Measurements from ENCODE around the gene ICAM3.

The ICAM3 gene

GRCh38 chr19:10289836-10290356, 49.5 kb downstream of the ICAM3 start, which contains the start of gene ICAM5:
Gene ICAM5 (plus strand): TSS chr19:10289952. CDS start chr19:10290044, 92 bp downstream.
- H2BK12ac ChIP-seq (ENCODE audit: low read length in 2 of 2): peak within 1 kb of the TSS in 1 of 2 experiments; percentile 11
- H3K18ac ChIP-seq (ENCODE audit: low read depth in 1 of 2, low read length in 2 of 2): peak within 1 kb of the TSS in 1 of 2 experiments; percentile 50
- H2BK15ac ChIP-seq (ENCODE audit: low read depth, poor library complexity, severe bottlenecking): peak within 1 kb of the TSS; percentile 31
- H3K23ac ChIP-seq (ENCODE audit: low read length in 2 of 2): peak within 1 kb of the TSS in 1 of 2 experiments; percentile 92
- H2BK120ac ChIP-seq (ENCODE audit: low read depth, low read length): no peak within 1 kb of the TSS
- H4K91ac ChIP-seq (ENCODE audit: low read length): no peak within 1 kb of the TSS
- peak within 1 kb of the TSS; percentile 78 for H3K4me2 ChIP-seq (ENCODE audit: low read length, poor library complexity, severe bottlenecking)
- no peak within 1 kb of the TSS for H3K4ac ChIP-seq (ENCODE audit: low read depth in 1 of 2, low read length in 2 of 2)
- H3K36me3 ChIP-seq (ENCODE audit: control insufficient read depth in 1 of 2, insufficient read depth in 2 of 2, low read depth in 1 of 2, low read length in 2 of 2): peaks cover 8 to 14% of the 10 kb centered on the region in 2 experiments
- peak within 1 kb of the TSS; percentile 18 for H2AFZ ChIP-seq (ENCODE audit: low read depth, low read length)
- H3K4me1 ChIP-seq (ENCODE audit: control insufficient read depth, insufficient read depth, low read depth, low read length): peaks cover 56% of the 10 kb centered on the region
- DNase-seq: no peak
- no peak within 1 kb of the TSS for H3K9ac ChIP-seq (ENCODE audit: low read length)
- peaks cover 9% of the 10 kb centered on the region for H3K9me3 ChIP-seq (ENCODE audit: control insufficient read depth, low read length)
- no peak within 1 kb of the TSS for H2AK5ac ChIP-seq (ENCODE audit: low read length, severe bottlenecking)
- H3K27ac ChIP-seq (ENCODE audit: low read length, poor library complexity, severe bottlenecking): no peak within 1 kb of the TSS
- no peaks in the 10 kb centered on the region for H3K79me1 ChIP-seq (replicated peaks; ENCODE audit: low read length, poor library complexity, severe bottlenecking)
- WGBS: 4% methylated on average over 45 of the region's 45 CpGs
- no peak within 1 kb of the TSS for H3K14ac ChIP-seq (ENCODE audit: low read length in 2 of 2)
- no peak within 1 kb of the TSS for H4K8ac ChIP-seq (ENCODE audit: low read length)
- no peak within 1 kb of the TSS for H2BK5ac ChIP-seq (ENCODE audit: low read depth, low read length, poor library complexity, severe bottlenecking)
- H3K4me3 ChIP-seq (ENCODE audit: insufficient read depth in 1 of 2, low read depth in 1 of 2, low read length in 2 of 2): peak within 1 kb of the TSS; percentile 43 to 56
- H3K27me3 ChIP-seq (ENCODE audit: control insufficient read depth in 1 of 2, insufficient read depth in 1 of 2, low read length in 2 of 2): peaks cover 79 to 89% of the 10 kb centered on the region in 2 experiments

GRCh38 chr19:10289167-10289835, 50.1 kb downstream of the ICAM3 start:
- Histone ChIP-seq H3K36me3 (ENCODE audit: control insufficient read depth in 1 of 2, insufficient read depth in 2 of 2, low read depth in 1 of 2, low read length in 2 of 2) (peaks cover 14 to 20% of the 10 kb centered on the region in 2 experiments), H2AFZ (ENCODE audit: low read depth, low read length) (peak overlapping the region; percentile 18), H3K27me3 (ENCODE audit: control insufficient read depth in 1 of 2, insufficient read depth in 1 of 2, low read length in 2 of 2) (peaks cover 73 to 83% of the 10 kb centered on the region in 2 experiments), H2BK120ac (ENCODE audit: low read depth, low read length) (no peak overlapping the region), H3K4ac (ENCODE audit: low read depth in 1 of 2, low read length in 2 of 2) (no peak overlapping the region), H3K9ac (ENCODE audit: low read length) (no peak overlapping the region), H3K79me1 (replicated peaks; ENCODE audit: low read length, poor library complexity, severe bottlenecking) (no peaks in the 10 kb centered on the region), H4K91ac (ENCODE audit: low read length) (no peak overlapping the region), H2BK5ac (ENCODE audit: low read depth, low read length, poor library complexity, severe bottlenecking) (no peak overlapping the region), H2AK5ac (ENCODE audit: low read length, severe bottlenecking) (no peak overlapping the region), H2BK12ac (ENCODE audit: low read length in 2 of 2) (no peak overlapping the region), H3K9me3 (ENCODE audit: control insufficient read depth, low read length) (peaks cover 9% of the 10 kb centered on the region), H2BK15ac (ENCODE audit: low read depth, poor library complexity, severe bottlenecking) (peak overlapping the region; percentile 31), H3K18ac (ENCODE audit: low read depth in 1 of 2, low read length in 2 of 2) (peak overlapping the region in 1 of 2 experiments; percentile 50), H3K27ac (ENCODE audit: low read length, poor library complexity, severe bottlenecking) (no peak overlapping the region), H3K23ac (ENCODE audit: low read length in 2 of 2) (no peak overlapping the region), H3K4me3 (ENCODE audit: insufficient read depth in 1 of 2, low read depth in 1 of 2, low read length in 2 of 2) (peak overlapping the region; percentile 35 to 53), H4K8ac (ENCODE audit: low read length) (no peak overlapping the region), H3K4me1 (ENCODE audit: control insufficient read depth, insufficient read depth, low read depth, low read length) (peaks cover 55% of the 10 kb centered on the region), H3K4me2 (ENCODE audit: low read length, poor library complexity, severe bottlenecking) (peak overlapping the region; percentile 68), H3K14ac (ENCODE audit: low read length in 2 of 2) (no peak overlapping the region)
- 2% methylated on average over 37 of the region's 50 CpGs for WGBS
- peak; percentile 62 for DNase-seq

- Histone ChIP-seq H3K27ac (ENCODE audit: low read length, poor library complexity, severe bottlenecking) (no peak overlapping the region), H3K79me1 (replicated peaks; ENCODE audit: low read length, poor library complexity, severe bottlenecking) (no peaks in the 10 kb centered on the region), H2BK120ac (ENCODE audit: low read depth, low read length) (no peak overlapping the region), H3K4me3 (ENCODE audit: insufficient read depth in 1 of 2, low read depth in 1 of 2, low read length in 2 of 2) (peak overlapping the region; percentile 35 to 53), H3K27me3 (ENCODE audit: control insufficient read depth in 1 of 2, insufficient read depth in 1 of 2, low read length in 2 of 2) (peaks cover 67 to 77% of the 10 kb centered on the region in 2 experiments), H2BK5ac (ENCODE audit: low read depth, low read length, poor library complexity, severe bottlenecking) (no peak overlapping the region), H4K91ac (ENCODE audit: low read length) (no peak overlapping the region), H2BK15ac (ENCODE audit: low read depth, poor library complexity, severe bottlenecking) (no peak overlapping the region), H2BK12ac (ENCODE audit: low read length in 2 of 2) (no peak overlapping the region), H3K23ac (ENCODE audit: low read length in 2 of 2) (no peak overlapping the region), H3K4me2 (ENCODE audit: low read length, poor library complexity, severe bottlenecking) (peak overlapping the region; percentile 68), H3K4me1 (ENCODE audit: control insufficient read depth, insufficient read depth, low read depth, low read length) (peaks cover 53% of the 10 kb centered on the region), H3K4ac (ENCODE audit: low read depth in 1 of 2, low read length in 2 of 2) (no peak overlapping the region), H3K18ac (ENCODE audit: low read depth in 1 of 2, low read length in 2 of 2) (peak overlapping the region in 1 of 2 experiments; percentile 50), H2AFZ (ENCODE audit: low read depth, low read length) (peak overlapping the region; percentile 8), H4K8ac (ENCODE audit: low read length) (no peak overlapping the region), H2AK5ac (ENCODE audit: low read length, severe bottlenecking) (no peak overlapping the region), H3K9me3 (ENCODE audit: control insufficient read depth, low read length) (peaks cover 7% of the 10 kb centered on the region), H3K36me3 (ENCODE audit: control insufficient read depth in 1 of 2, insufficient read depth in 2 of 2, low read depth in 1 of 2, low read length in 2 of 2) (peaks cover 18 to 26% of the 10 kb centered on the region in 2 experiments), H3K14ac (ENCODE audit: low read length in 2 of 2) (no peak overlapping the region), H3K9ac (ENCODE audit: low read length) (no peak overlapping the region)
- peak; percentile 50 for DNase-seq
- 8% methylated on average over 17 of the region's 23 CpGs for WGBS
These were observed 50.7 kb downstream of the ICAM3 start for GRCh38 chr19:10288662-10289166.

All from mesenchymal stem cell (in vitro differentiated cells and primary cell).